Testis (tissue), 5 donors: Measurements from ENCODE around the gene CRYGN. TPM values are rescaled to one million over a fixed set of nuclear protein-coding genes. Genes with fewer than 3 reads are reported as not detected.

Source experiments
- DNase-seq: peaks from one replicate; pipeline ENCODE4 v3.0.0-alpha.2; 2019
- H3K27ac ChIP-seq, 2 donors: fragments of 200-600 bp; sonication (generic); one replicate each; pipeline ENCODE4 v1.5.1; 2019
- H3K27me3 ChIP-seq: fragments of 200-600 bp; sonication (generic); one replicate; pipeline ENCODE4 v1.5.1; 2019
- H3K36me3 ChIP-seq: fragments of 200-600 bp; sonication (generic); one replicate; pipeline ENCODE4 v1.5.1; 2017; ENCODE audit warnings: low read depth; ENCODE audit errors: missing control alignments
- H3K4me1 ChIP-seq: fragments of 200-600 bp; sonication (generic); one replicate; pipeline ENCODE4 v1.5.1; 2019
- H3K4me3 ChIP-seq, 2 donors: fragments of 200-600 bp; sonication (generic); one replicate each; pipeline ENCODE4 v1.5.1; 2017 to 2019
- H3K9me3 ChIP-seq: fragments of 200-600 bp; sonication (generic); one replicate; pipeline ENCODE4 v1.5.1; 2017
- POLR2A ChIP-seq: fragments of 450-650 bp; IDR thresholded peaks from one replicate; pipeline ENCODE4 v1.6.1; 2017; ENCODE audit warnings: antibody characterized with exemption, mild to moderate bottlenecking, moderate library complexity
- WGBS, 2 donors: methylation state at CpG; one replicate each; pipeline ENCODE4 v1.1.5; 2018; 5-methylcytosine and 5-hydroxymethylcytosine counted together
- intact Hi-C: fragments of 100-400 bp; cut with DNase I; formaldehyde crosslinking; loops from one replicate; pipeline ENCODE4 v1.15.1; 2023; ENCODE audit warnings: low total_unique reads
- long read RNA-seq, 2 donors: transcript quantifications; one replicate each; lab custom pipeline, GENCODE V29; 2026
- polyA plus RNA-seq: library from polyadenylated mRNA; stranded (reverse); fragments of 350-450 nt; fragmentation: Illumina TruSeq; extraction: RNeasy Lipid Tissue Mini Kit (QIAGEN cat#74804); gene quantifications from one replicate; pipeline ENCODE4 v1.2.3, GENCODE V29; 2014; ENCODE audit warnings: low read depth, low replicate concordance; ENCODE audit not compliant: insufficient read depth
- total RNA-seq, 2 donors: library from RNA; depleted of rRNA; stranded (reverse); fragments of >200 nt; gene quantifications; one replicate each; pipeline ENCODE4 v1.2.3, GENCODE V29; 2016
- TF ChIP-seq, protein P1 (sequence below), 3 experiments: fragments of 450-650 bp in 2 of 3; fragments of 200-600 bp in 1 of 3; sonication (generic) in 1 of 3; IDR thresholded peaks; one replicate each; pipeline ENCODE4 v1.5.1; 2016 to 2019; ENCODE audit warnings: antibody characterized with exemption in 3 of 3, mild to moderate bottlenecking in 2 of 3, moderate library complexity in 1 of 3

The CRYGN gene, protein sequence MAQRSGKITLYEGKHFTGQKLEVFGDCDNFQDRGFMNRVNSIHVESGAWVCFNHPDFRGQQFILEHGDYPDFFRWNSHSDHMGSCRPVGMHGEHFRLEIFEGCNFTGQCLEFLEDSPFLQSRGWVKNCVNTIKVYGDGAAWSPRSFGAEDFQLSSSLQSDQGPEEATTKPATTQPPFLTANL
- total RNA-seq (1 to 10 TPM in 1 of 2 donors, under 1 TPM in 1; 0.62 to 1.7 TPM), polyA plus RNA-seq (0.44 TPM)
- long read RNA-seq, donor 1, result 0 reads
- long read RNA-seq, donor 2, result 0 reads

DNA sequence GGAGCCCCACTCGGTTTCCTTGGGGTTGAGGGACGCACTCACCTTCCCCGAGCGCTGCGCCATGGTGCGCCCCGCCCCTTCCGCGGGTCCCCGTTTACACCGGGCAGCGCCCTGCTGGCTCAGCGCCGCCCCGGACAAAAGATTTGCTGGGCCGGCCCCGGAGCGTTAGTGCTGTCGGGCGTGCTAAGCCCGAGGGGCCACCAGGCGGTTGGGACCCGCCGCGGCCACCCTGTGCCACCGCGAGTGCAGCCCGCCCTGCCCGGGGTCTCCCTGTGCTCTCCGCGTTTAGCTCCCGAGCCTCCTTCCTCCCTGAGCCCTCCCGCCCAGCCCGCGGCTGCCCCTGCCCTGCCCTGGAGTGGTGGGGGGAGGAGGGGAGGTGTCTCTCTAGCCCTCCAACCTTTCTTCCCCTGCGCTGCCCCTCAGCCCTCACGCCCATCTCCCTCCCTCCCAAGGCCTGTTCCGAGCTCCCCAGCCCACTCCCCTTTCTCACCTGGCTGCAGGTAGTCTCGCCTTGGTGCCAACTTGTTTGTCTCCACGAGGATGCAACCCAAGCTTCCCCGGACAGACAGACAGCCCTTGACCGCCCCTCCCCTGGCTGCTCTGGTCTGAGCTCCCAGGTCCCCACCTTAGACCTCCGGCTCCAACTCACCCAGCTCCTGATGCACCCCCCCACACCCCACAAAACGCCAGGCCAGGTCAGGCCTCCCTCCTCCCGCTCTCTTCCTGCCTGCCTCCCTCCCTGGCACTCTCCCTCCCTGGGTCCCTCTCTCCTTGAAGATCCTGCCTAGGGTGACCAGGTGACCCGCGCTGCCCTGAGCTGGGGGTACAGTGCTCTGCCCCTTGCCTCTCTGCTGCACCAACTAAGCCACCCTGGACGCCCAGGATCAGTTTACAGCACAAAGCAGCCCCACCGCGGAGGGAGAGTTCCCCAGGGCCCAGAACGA lies at the start of gene CRYGN:
Gene CRYGN (minus strand): TSS at position 287 of the 944 bp plus-strand sequence. CDS start 224 bp downstream, at position 63.
- Histone ChIP-seq H3K36me3 (no peaks in the 10 kb centered on the region), H3K27me3 (no peaks in the 10 kb centered on the region), H3K4me1 (peaks cover 17% of the 10 kb centered on the region), H3K27ac (peak within 1 kb of the TSS in 1 of 2 donors; percentile 30), H3K4me3 (peak within 1 kb of the TSS; percentile 7 to 40), H3K9me3 (no peaks in the 10 kb centered on the region)
- DNase-seq, result no peak
- intact Hi-C loops, result no loop called here
- TF ChIP-seq POLR2A, result no peak
- TF ChIP-seq, protein P1, sequence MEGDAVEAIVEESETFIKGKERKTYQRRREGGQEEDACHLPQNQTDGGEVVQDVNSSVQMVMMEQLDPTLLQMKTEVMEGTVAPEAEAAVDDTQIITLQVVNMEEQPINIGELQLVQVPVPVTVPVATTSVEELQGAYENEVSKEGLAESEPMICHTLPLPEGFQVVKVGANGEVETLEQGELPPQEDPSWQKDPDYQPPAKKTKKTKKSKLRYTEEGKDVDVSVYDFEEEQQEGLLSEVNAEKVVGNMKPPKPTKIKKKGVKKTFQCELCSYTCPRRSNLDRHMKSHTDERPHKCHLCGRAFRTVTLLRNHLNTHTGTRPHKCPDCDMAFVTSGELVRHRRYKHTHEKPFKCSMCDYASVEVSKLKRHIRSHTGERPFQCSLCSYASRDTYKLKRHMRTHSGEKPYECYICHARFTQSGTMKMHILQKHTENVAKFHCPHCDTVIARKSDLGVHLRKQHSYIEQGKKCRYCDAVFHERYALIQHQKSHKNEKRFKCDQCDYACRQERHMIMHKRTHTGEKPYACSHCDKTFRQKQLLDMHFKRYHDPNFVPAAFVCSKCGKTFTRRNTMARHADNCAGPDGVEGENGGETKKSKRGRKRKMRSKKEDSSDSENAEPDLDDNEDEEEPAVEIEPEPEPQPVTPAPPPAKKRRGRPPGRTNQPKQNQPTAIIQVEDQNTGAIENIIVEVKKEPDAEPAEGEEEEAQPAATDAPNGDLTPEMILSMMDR (IDR thresholded peaks at IDR 0.05), result no peak
- 17 to 36% methylated on average over 29 to 33 of the region's 51 CpGs for WGBS, 2 donors

DNA sequence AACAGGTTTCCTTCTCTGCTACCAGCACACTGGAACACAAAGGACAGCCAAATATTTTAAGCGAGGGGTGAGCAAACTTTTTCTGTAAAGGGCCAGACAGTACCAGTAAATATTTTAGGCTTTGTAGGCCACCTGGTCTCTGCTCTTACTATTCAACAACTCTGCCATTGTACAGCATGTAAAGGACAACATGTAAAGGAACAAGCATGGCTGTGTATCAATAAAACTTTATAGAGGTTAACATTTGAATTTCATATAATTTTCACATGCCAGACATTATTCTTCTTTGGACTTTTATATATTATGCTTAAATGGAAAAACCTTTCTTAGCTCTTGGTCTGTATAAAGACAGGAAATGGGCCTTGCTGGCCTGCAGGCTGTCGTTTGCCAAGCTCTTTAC lies 49.6 kb upstream of the CRYGN start:
- H3K27me3 ChIP-seq, result no peaks in the 10 kb centered on the region
- H3K36me3 ChIP-seq, result no peaks in the 10 kb centered on the region
- H3K9me3 ChIP-seq, result no peaks in the 10 kb centered on the region
- intact Hi-C loops, result no loop called here
- H3K27ac ChIP-seq, result no peak overlapping the region
- no peak overlapping the region for H3K4me3 ChIP-seq
- WGBS, 2 donors, result 74 to 85% methylated on average over 2 of the region's 2 CpGs
- TF ChIP-seq, protein P1 (IDR thresholded peaks at IDR 0.05), result no peak
- no peak for TF ChIP-seq POLR2A
- no peak for DNase-seq
- peaks cover 3% of the 10 kb centered on the region for H3K4me1 ChIP-seq

DNA sequence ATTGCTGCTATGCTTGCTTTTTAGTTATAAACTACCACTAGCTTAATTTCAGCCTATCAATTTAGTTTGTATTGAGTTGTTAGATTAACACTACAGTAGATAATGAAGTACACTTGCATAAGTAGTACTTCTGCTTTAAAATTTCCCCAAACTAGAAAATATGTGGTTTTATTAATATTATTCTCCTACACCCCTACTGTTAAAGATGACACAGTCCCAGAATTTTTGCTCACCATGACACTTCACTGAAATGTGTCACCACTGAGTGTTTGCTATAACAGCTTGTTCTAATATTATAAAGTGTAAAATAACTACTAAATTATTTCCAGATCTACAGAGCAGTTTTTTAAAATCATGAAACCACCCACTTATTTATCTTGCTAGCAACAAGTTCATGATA lies 48.2 kb upstream of the CRYGN start:
- H3K27me3 ChIP-seq, result no peaks in the 10 kb centered on the region
- no peaks in the 10 kb centered on the region for H3K9me3 ChIP-seq
- TF ChIP-seq, protein P1 (IDR thresholded peaks at IDR 0.05), result no peak
- TF ChIP-seq POLR2A, result no peak
- H3K4me3 ChIP-seq, result no peak overlapping the region
- intact Hi-C loops, result no loop called here
- no peak overlapping the region for H3K27ac ChIP-seq
- no peaks in the 10 kb centered on the region for H3K36me3 ChIP-seq
- no peak for DNase-seq
- peaks cover 3% of the 10 kb centered on the region for H3K4me1 ChIP-seq

GRCh38 chr7:151487228-151487627 lies 47.3 kb upstream of the CRYGN start:
- TF ChIP-seq POLR2A, result no peak
- TF ChIP-seq, protein P1 (IDR thresholded peaks at IDR 0.05), result no peak
- no peak overlapping the region for H3K27ac ChIP-seq
- intact Hi-C loops, result no loop called here
- H3K9me3 ChIP-seq, result no peaks in the 10 kb centered on the region
- 79 to 82% methylated on average over 2 of the region's 2 CpGs for WGBS, 2 donors
- no peak overlapping the region for H3K4me3 ChIP-seq
- no peak for DNase-seq
- no peaks in the 10 kb centered on the region for H3K36me3 ChIP-seq
- peaks cover 3% of the 10 kb centered on the region for H3K4me1 ChIP-seq
- H3K27me3 ChIP-seq, result no peaks in the 10 kb centered on the region
